HG03135 (cell line): ENCODE results near the gene R3HDM4.

Experiments used
- ATAC-seq: cut with Tn5 transposase; IDR thresholded peaks from one replicate; pipeline ENCODE4 v1.9.1; 2021; ENCODE audit warnings: mild to moderate bottlenecking, moderate library complexity; ENCODE audit not compliant: unreplicated experiment

The R3HDM4 gene

GRCh38 chr19:917323-918151 is 4.5 kb upstream of the R3HDM4 start, which contains the start of gene KISS1R:
TSS of gene KISS1R (plus strand) at chr19:917333. CDS start at chr19:917503, 170 bp downstream.
- no peak for ATAC-seq

- no peak for ATAC-seq
Measured at GRCh38 chr19:916645-917322, 3.8 kb upstream of the R3HDM4 start.

- no peak for ATAC-seq
Measured at GRCh38 chr19:912181-913079, 589 bp downstream of the R3HDM4 start.

- ATAC-seq = no peak
Measured at GRCh38 chr19:911197-912033, 1.6 kb downstream of the R3HDM4 start.

- ATAC-seq = no peak
Measured at GRCh38 chr19:907183-907853, 5.7 kb downstream of the R3HDM4 start.

GRCh38 chr19:906480-906879 is 6.5 kb downstream of the R3HDM4 start:
- no peak for ATAC-seq

GRCh38 chr19:904545-904944 is 8.5 kb downstream of the R3HDM4 start:
- ATAC-seq = no peak

- no peak for ATAC-seq
Measured at GRCh38 chr19:903266-903797, 9.7 kb downstream of the R3HDM4 start.

- ATAC-seq = no peak
Measured at GRCh38 chr19:902446-903226, 10.4 kb downstream of the R3HDM4 start.

GRCh38 chr19:902093-902370 is 11.0 kb downstream of the R3HDM4 start:
- ATAC-seq = no peak

- no peak for ATAC-seq
Measured at GRCh38 chr19:901216-902092, 11.6 kb downstream of the R3HDM4 start.

GRCh38 chr19:900302-901111 is 12.5 kb downstream of the R3HDM4 start:
- no peak for ATAC-seq

- ATAC-seq = no peak
Measured at GRCh38 chr19:900043-900301, 13.0 kb downstream of the R3HDM4 start.

- ATAC-seq = no peak
Measured at GRCh38 chr19:899336-900042, 13.5 kb downstream of the R3HDM4 start.

GRCh38 chr19:898663-899062 is 14.4 kb downstream of the R3HDM4 start:
- no peak for ATAC-seq

GRCh38 chr19:897442-898039 is 15.5 kb downstream of the R3HDM4 start:
- no peak for ATAC-seq
